ENCODE data around the gene BMPR1A. TPM values are rescaled to one million over a fixed set of nuclear protein-coding genes. Genes with fewer than 3 reads are reported as not detected.

The BMPR1A gene
- total RNA-seq, 2 experiments from 2014 or later = 7.5 to 8.4 TPM

GRCh38 chr10:86955501-86956194, 199.2 kb downstream of the BMPR1A start:
- DNase-seq = no peak
- Mint-ChIP-seq H3K27me3 (no peaks in the 10 kb centered on the region), H3K36me3 (no peaks in the 10 kb centered on the region), H3K9me3 (peaks cover 12% of the 10 kb centered on the region), H3K4me3 (no peak overlapping the region), H3K27ac (no peak overlapping the region), H3K4me1 (peaks cover 5% of the 10 kb centered on the region)

- H3K36me3 Mint-ChIP-seq = no peaks in the 10 kb centered on the region
- no peak for DNase-seq
- no peaks in the 10 kb centered on the region for H3K4me1 Mint-ChIP-seq
- no peak overlapping the region for H3K4me3 Mint-ChIP-seq
- peaks cover 12% of the 10 kb centered on the region for H3K9me3 Mint-ChIP-seq
- H3K27me3 Mint-ChIP-seq = no peaks in the 10 kb centered on the region
- no peak overlapping the region for H3K27ac Mint-ChIP-seq
These were observed 199.9 kb downstream of the BMPR1A start for GRCh38 chr10:86956195-86956847.

DNA sequence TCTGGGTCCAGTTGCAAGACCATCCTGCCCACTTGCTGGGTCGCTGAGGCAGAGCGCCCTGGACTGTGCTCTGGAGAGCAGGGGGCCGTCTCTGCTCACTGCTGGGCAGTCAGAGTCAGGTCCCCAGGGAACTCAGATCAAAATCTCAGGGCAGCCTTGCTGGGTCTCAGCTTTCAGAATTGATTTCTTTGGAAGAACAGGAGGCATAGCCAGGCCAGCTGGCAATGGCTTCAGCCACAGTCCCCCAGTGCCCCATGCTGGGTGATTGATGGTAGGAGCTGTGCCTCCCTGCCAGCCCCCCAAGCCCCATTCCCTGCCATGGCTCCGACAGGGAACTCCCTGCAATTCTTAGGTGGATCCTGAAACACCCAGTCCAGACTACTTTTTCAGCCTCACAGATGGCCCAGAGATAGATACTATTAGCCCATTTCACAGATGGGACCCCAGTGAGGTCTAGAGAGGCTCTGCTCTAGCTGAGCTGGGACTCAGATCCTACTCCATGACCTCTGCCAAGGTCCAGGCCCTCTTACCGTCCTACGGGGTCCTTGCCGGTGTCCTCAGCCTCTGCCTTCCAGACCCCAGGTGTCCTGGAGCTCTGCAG, 200.5 kb downstream of the BMPR1A start:
- Mint-ChIP-seq H3K27ac (no peak overlapping the region), H3K36me3 (no peaks in the 10 kb centered on the region), H3K4me1 (no peaks in the 10 kb centered on the region), H3K27me3 (no peaks in the 10 kb centered on the region), H3K9me3 (peaks cover 11% of the 10 kb centered on the region), H3K4me3 (no peak overlapping the region)
- no peak for DNase-seq

DNA sequence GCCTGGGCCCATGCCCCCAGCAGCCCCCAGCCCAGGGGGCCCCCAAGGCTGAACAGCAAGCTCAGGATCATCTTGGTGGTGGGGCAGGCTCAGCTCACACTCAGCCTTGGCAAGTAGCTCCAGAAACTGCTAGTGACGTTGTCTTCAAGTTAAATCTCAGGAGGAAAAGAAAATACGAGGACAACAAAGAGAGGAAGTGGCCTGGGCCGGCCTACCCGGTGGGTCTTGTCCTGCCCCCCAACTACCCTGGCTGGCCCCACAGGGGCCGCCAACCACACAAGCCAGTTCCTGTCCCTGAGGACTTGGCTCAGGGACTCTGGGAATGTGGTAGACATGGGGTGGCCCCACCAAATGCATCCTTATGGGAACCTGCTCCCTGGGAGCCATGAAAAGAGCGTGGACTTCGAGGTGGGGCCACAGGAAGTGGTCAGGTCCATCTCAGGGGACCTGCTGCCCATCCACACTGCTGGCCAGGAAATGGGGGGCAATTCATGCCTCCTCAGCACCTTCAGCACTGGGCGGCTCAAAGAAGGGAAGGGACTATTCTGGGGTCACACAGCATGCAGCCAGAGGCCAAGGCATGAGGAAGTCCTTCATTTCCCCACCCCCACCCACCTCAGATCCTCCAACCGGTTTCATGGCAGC, 201.2 kb downstream of the BMPR1A start, which contains the start of gene MMRN2:
Gene MMRN2 (minus strand): TSS at position 145 of the 645 bp plus-strand sequence. CDS start 74 bp downstream, at position 71.
- H3K4me1 Mint-ChIP-seq = no peaks in the 10 kb centered on the region
- no peak for DNase-seq
- no peak within 1 kb of the TSS for H3K27ac Mint-ChIP-seq
- no peak within 1 kb of the TSS for H3K4me3 Mint-ChIP-seq
- no peaks in the 10 kb centered on the region for H3K36me3 Mint-ChIP-seq
- H3K27me3 Mint-ChIP-seq = no peaks in the 10 kb centered on the region
- H3K9me3 Mint-ChIP-seq = peaks cover 6% of the 10 kb centered on the region

- no peaks in the 10 kb centered on the region for H3K36me3 Mint-ChIP-seq
- DNase-seq = no peak
- no peak within 1 kb of the TSS for H3K4me3 Mint-ChIP-seq
- H3K27me3 Mint-ChIP-seq = no peaks in the 10 kb centered on the region
- H3K4me1 Mint-ChIP-seq = no peaks in the 10 kb centered on the region
- H3K27ac Mint-ChIP-seq = no peak within 1 kb of the TSS
- H3K9me3 Mint-ChIP-seq = peaks cover 1% of the 10 kb centered on the region
These were observed 201.9 kb downstream of the BMPR1A start, which contains the start of gene SNCG for GRCh38 chr10:86958116-86958900. Gene SNCG, plus strand, starts transcription at chr10:86958599. Its CDS starts 99 bp downstream, at chr10:86958698.

GRCh38 chr10:86958901-86959736, 202.7 kb downstream of the BMPR1A start:
- H3K9me3 Mint-ChIP-seq = no peaks in the 10 kb centered on the region

GRCh38 chr10:86959737-86960002, 203.3 kb downstream of the BMPR1A start:
- no peak for DNase-seq
- H3K4me1 Mint-ChIP-seq = no peaks in the 10 kb centered on the region
- H3K9me3 Mint-ChIP-seq = no peaks in the 10 kb centered on the region
- no peak overlapping the region for H3K4me3 Mint-ChIP-seq
- no peak overlapping the region for H3K27ac Mint-ChIP-seq
- no peaks in the 10 kb centered on the region for H3K36me3 Mint-ChIP-seq
- H3K27me3 Mint-ChIP-seq = no peaks in the 10 kb centered on the region

More at GRCh38 chr10:86958901-86959736, 202.7 kb downstream of the BMPR1A start:
- Mint-ChIP-seq H3K27me3 (no peaks in the 10 kb centered on the region), H3K4me1 (no peaks in the 10 kb centered on the region), H3K36me3 (no peaks in the 10 kb centered on the region), H3K27ac (no peak overlapping the region), H3K4me3 (no peak overlapping the region)
- no peak for DNase-seq

DNA sequence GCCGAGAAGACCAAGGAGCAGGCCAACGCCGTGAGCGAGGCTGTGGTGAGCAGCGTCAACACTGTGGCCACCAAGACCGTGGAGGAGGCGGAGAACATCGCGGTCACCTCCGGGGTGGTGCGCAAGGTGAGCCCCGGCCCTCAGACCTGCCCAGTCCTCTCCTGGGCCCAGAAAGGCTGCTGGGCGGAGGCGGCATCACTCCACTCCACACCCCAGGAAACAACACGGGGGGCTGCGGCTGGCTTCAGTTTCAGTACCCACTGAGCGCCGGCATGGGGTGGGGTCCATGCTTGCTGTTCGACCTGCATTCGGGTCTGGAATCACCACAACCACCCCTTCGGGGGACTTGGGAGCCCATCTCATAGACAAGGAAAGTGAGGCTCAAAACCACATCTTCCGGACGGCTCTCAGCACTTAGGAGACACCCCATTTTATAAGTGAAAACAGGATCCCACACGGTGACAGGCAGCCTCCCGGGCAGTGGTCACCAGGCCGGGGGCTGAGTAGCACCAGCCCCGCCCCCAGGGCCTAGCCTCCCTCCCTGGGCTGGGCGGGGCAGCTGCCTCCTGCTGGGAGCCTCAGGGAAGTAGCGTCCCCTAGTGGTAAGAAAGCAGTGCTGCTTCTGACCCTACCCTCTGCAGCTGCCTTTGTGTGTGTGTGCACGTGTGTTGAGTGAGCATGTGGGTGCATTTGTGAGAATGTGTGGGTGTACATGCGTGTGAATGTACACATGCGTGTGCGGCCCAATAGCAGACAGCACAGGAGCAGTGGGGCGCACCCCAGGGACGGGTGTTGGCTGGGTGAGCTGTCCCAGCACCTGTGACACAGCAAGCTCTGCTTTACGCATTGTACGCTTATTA, 203.8 kb downstream of the BMPR1A start:
- H3K27me3 Mint-ChIP-seq = no peaks in the 10 kb centered on the region
- peak; percentile 48 for DNase-seq
- H3K36me3 Mint-ChIP-seq = no peaks in the 10 kb centered on the region
- H3K4me1 Mint-ChIP-seq = peaks cover under 1% of the 10 kb centered on the region
- H3K4me3 Mint-ChIP-seq = no peak overlapping the region
- H3K27ac Mint-ChIP-seq = no peak overlapping the region
- H3K9me3 Mint-ChIP-seq = no peaks in the 10 kb centered on the region

DNA sequence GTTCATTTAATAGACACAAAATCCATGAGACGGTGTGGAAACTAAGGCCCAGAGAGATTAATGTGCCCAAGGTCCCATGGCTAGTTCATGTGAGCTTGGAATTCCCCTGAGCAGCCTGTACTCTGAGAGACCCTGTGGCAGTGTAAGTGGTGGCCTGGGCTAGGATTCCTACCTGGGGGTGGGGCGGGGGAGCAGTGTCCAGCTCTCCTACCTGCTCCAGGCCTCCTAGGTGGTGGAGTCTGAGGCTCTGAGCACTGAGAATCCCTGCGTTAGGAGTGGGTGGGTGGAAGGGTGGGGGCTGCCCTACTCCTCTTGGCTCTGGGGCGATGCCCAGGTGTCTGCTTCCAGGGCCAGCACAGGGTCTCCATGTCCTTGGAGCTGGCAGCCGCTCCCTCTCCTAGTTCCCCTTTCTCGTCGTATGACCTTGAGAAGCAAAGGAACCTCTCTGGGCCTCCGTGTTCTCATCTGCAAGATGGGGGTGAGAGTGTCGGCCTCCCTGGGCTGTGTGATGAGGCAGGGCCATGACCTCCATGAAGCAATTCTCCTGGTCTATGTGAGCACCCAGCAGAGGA, 204.5 kb downstream of the BMPR1A start:
- no peak for DNase-seq
- Mint-ChIP-seq H3K27me3 (no peaks in the 10 kb centered on the region), H3K4me1 (peaks cover 7% of the 10 kb centered on the region), H3K9me3 (no peaks in the 10 kb centered on the region), H3K36me3 (no peaks in the 10 kb centered on the region), H3K4me3 (no peak overlapping the region), H3K27ac (no peak overlapping the region)

- Mint-ChIP-seq H3K27me3 (no peaks in the 10 kb centered on the region), H3K9me3 (no peaks in the 10 kb centered on the region), H3K4me3 (no peak overlapping the region), H3K4me1 (peaks cover 14% of the 10 kb centered on the region), H3K36me3 (no peaks in the 10 kb centered on the region), H3K27ac (no peak overlapping the region)
- no peak for DNase-seq
These were observed 205.2 kb downstream of the BMPR1A start for GRCh38 chr10:86961481-86962091.

DNA sequence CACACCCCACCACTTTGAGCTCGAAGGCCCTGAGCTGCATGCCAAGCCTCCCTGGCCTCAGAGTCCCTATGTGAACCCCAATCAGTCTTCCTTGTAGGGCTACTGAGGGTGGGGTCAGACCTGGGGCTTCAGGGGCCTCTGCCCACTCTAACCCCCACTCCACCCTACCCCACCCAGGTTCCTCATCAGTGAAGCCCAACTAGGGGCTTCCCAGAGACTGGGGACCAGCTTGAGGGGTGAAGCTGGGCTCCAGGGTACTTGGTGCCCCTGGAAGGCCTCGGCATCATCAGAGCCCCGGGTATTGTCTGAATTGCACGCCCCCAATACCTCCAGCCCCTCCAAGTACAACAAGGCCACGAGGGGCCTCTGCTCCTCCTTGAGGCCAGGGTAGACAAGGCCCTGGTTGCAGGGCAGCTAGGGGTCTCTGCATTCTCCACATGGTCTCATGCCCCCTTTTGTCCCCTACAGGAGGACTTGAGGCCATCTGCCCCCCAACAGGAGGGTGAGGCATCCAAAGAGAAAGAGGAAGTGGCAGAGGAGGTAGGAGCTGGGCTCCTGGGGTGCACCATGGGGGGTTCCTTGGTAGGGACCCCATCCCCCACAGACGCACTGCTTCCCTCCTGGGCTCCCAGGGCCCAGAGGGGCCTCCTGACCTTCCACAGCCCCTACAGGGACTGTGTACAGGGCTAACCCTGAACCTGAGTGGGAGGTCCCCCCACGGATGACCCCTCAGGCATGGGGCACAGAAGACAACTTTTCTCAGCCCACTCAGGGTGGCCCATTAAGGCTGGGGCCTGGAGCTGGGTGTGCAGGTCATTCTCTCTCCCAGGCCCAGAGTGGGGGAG, 205.9 kb downstream of the BMPR1A start:
- no peaks in the 10 kb centered on the region for H3K27me3 Mint-ChIP-seq
- H3K4me1 Mint-ChIP-seq = peaks cover 20% of the 10 kb centered on the region
- no peak for DNase-seq
- no peak overlapping the region for H3K27ac Mint-ChIP-seq
- no peaks in the 10 kb centered on the region for H3K36me3 Mint-ChIP-seq
- H3K9me3 Mint-ChIP-seq = no peaks in the 10 kb centered on the region
- no peak overlapping the region for H3K4me3 Mint-ChIP-seq

DNA sequence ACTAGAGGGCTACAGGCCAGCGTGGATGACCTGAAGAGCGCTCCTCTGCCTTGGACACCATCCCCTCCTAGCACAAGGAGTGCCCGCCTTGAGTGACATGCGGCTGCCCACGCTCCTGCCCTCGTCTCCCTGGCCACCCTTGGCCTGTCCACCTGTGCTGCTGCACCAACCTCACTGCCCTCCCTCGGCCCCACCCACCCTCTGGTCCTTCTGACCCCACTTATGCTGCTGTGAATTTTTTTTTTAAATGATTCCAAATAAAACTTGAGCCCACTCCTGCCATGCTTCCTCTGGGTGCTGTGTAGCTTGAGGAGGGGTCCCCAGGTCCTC, 206.5 kb downstream of the BMPR1A start:
- Mint-ChIP-seq H3K27me3 (no peaks in the 10 kb centered on the region), H3K9me3 (no peaks in the 10 kb centered on the region), H3K27ac (no peak overlapping the region), H3K4me1 (peaks cover 23% of the 10 kb centered on the region), H3K36me3 (no peaks in the 10 kb centered on the region), H3K4me3 (no peak overlapping the region)
- DNase-seq = no peak

Data from activated naive CD8-positive, alpha-beta T cell treated with anti-CD3 and anti-CD28 coated beads for 36 hours (primary cell).